T-cell (primary cell): Measurements from ENCODE around the gene ZCCHC2. TPM values are rescaled to one million over a fixed set of nuclear protein-coding genes. Genes with fewer than 3 reads are reported as not detected.

Experiments
- ATAC-seq, 4 experiments: fragments of 200-7000 bp in 3 of 4; fragments of 150-1000 bp in 1 of 4; cut with Tn5 transposase; replicated peaks in 1 of 4; 1 replicate in 3 of 4; 2 replicates in 1 of 4; pipeline ENCODE4 v1.10.0; 2021; ENCODE audit warnings: moderate library complexity in 3 of 4, mild to moderate bottlenecking in 2 of 4, moderate number of reproducible peaks in 1 of 4
- CTCF ChIA-PET, 2 donors: fragments of 300-600 bp; sonication (Branson Sonifier 250); formaldehyde crosslinking; loops; one replicate each; lab custom pipeline; 2022; ENCODE audit warnings: antibody characterized with exemption in 2 of 2; lab: Charles Lee
- POLR2A ChIA-PET, 2 donors: fragments of 300-600 bp; sonication (Branson Sonifier 250); formaldehyde crosslinking; loops; one replicate each; lab custom pipeline; 2022; ENCODE audit warnings: antibody characterized with exemption in 2 of 2; lab: Charles Lee
- DNase-seq, 35 experiments: peaks; one replicate each; pipeline versions ENCODE4 v3.0.0 to v3.0.0-alpha.2; 2013 to 2023
- H3K27ac ChIP-seq: one replicate; pipeline ENCODE4 v1.5.1; 2013; ENCODE audit warnings: low read length
- H3K27me3 ChIP-seq, 2 experiments: replicated peaks in 1 of 2; 1 replicate in 1 of 2; 2 replicates in 1 of 2; pipeline versions ENCODE4 v1.6.1 to v1.7.0; 2013; ENCODE audit warnings: low read length in 1 of 2, mixed read lengths in 1 of 2; ENCODE audit not compliant: control insufficient read depth in 2 of 2, insufficient read depth in 2 of 2; ENCODE audit errors: extremely low read depth in 1 of 2
- H3K36me3 ChIP-seq, 2 donors: 1 replicate in 1 of 2; 2 replicates in 1 of 2; pipeline versions ENCODE4 v1.6.1 to v1.7.0; 2013; ENCODE audit warnings: low read length in 1 of 2; ENCODE audit not compliant: control insufficient read depth in 2 of 2, insufficient read depth in 1 of 2; ENCODE audit errors: extremely low read depth in 1 of 2
- H3K4me1 ChIP-seq, 2 experiments: 1 replicate in 1 of 2; 2 replicates in 1 of 2; pipeline versions ENCODE4 v1.6.1 to v1.7.0; 2013; ENCODE audit warnings: low read length in 2 of 2, mixed read lengths in 1 of 2; ENCODE audit not compliant: insufficient read depth in 2 of 2, control insufficient read depth in 1 of 2; ENCODE audit errors: extremely low read depth in 1 of 2
- H3K4me3 ChIP-seq, 2 donors: 1 replicate in 1 of 2; 2 replicates in 1 of 2; pipeline versions ENCODE4 v1.5.1 to v1.7.0; 2013; ENCODE audit warnings: mild to moderate bottlenecking in 2 of 2, low read length in 1 of 2, moderate library complexity in 1 of 2; ENCODE audit not compliant: control insufficient read depth in 1 of 2; ENCODE audit errors: extremely low read depth in 1 of 2
- H3K9me3 ChIP-seq: 2 replicates; pipeline ENCODE4 v1.7.0; 2013
- H3K27ac Mint-ChIP-seq, 2 donors: one replicate each; pipeline ENCODE4 v1.8.0; 2020 to 2021; ENCODE audit warnings: mild to moderate bottlenecking in 2 of 2, mixed read lengths in 2 of 2
- H3K27me3 Mint-ChIP-seq, 2 donors: one replicate each; pipeline ENCODE4 v1.8.0; 2021 to 2022; ENCODE audit warnings: mixed read lengths in 2 of 2
- H3K36me3 Mint-ChIP-seq: one replicate; pipeline ENCODE4 v1.8.0; 2021; ENCODE audit warnings: mixed read lengths
- H3K4me1 Mint-ChIP-seq, 3 donors: one replicate each; pipeline ENCODE4 v1.8.0; 2020 to 2022; ENCODE audit warnings: mixed read lengths in 3 of 3, mild to moderate bottlenecking in 1 of 3
- H3K4me3 Mint-ChIP-seq, 3 donors: one replicate each; pipeline ENCODE4 v1.8.0; 2020 to 2022; ENCODE audit warnings: mild to moderate bottlenecking in 3 of 3, mixed read lengths in 3 of 3, moderate library complexity in 3 of 3
- H3K9me3 Mint-ChIP-seq, 3 donors: one replicate each; pipeline ENCODE4 v1.8.0; 2020 to 2022; ENCODE audit warnings: mixed read lengths in 3 of 3
- WGBS: methylation state at CpG from one replicate; pipeline ENCODE4 v1.1.5; 2013; ENCODE audit warnings: missing lambda C conversion rate; ENCODE audit not compliant: insufficient coverage; 5-methylcytosine and 5-hydroxymethylcytosine counted together
- total RNA-seq, 35 experiments: library from RNA in 6 of 35; stranded (reverse) in 6 of 35; fragments of 120-200 nt in 1 of 35; gene quantifications; one replicate each; pipeline versions ENCODE4 v1.2.1 to v1.2.4 and lab custom pipeline; 2013 to 2026

The ZCCHC2 gene
- total RNA-seq, 5 donors from 2014 or later (not counting 1 experiment from before 2014, with no cell fraction given) = 46.1 to 88.0 (median 52.2) TPM

GRCh38 chr18:62588217-62588616, 65.4 kb downstream of the ZCCHC2 start:
- ChIA-PET CTCF (interaction anchor here in 1 of 2 donors (0.6 to 1.0 kb wide), 2 partner anchors 10 to 233 kb away, joined by 3 to 6 read pairs; no protein-coding TSS in a partner anchor), POLR2A (interaction anchor here in 1 of 2 donors (0.6 kb wide), 1 partner anchor 12 kb away, joined by 3 read pairs; no protein-coding TSS in a partner anchor)
- ATAC-seq (no peak), DNase-seq (no peak)
- H3K27me3 Mint-ChIP-seq = no peaks in the 10 kb centered on the region
- peaks cover 0 to 4% (median 0%) of the 10 kb centered on the region in 3 donors for H3K9me3 Mint-ChIP-seq
- 70% methylated on average over 2 of the region's 3 CpGs for WGBS
- no peaks in the 10 kb centered on the region for H3K9me3 ChIP-seq
- no peak overlapping the region for H3K4me3 Mint-ChIP-seq
- peaks cover 3% of the 10 kb centered on the region for H3K36me3 Mint-ChIP-seq
- no peak overlapping the region for H3K27ac Mint-ChIP-seq
- no peaks in the 10 kb centered on the region for H3K36me3 ChIP-seq
- H3K4me1 Mint-ChIP-seq = peaks cover 23 to 37% (median 32%) of the 10 kb centered on the region in 3 donors
- H3K4me3 ChIP-seq = no peak overlapping the region
- no peaks in the 10 kb centered on the region for H3K27me3 ChIP-seq
- H3K4me1 ChIP-seq = peaks cover 9 to 27% of the 10 kb centered on the region in 2 experiments
- H3K27ac ChIP-seq = no peak overlapping the region

GRCh38 chr18:62590799-62591590, 68.2 kb downstream of the ZCCHC2 start:
- 56% methylated on average over 4 of the region's 15 CpGs for WGBS
- H3K4me1 ChIP-seq = peaks cover 0 to 5% of the 10 kb centered on the region in 2 experiments
- Mint-ChIP-seq H3K27me3 (peaks cover 0 to 6% of the 10 kb centered on the region in 2 donors), H3K4me3 (no peak overlapping the region), H3K9me3 (peaks cover 0 to 4% (median 0%) of the 10 kb centered on the region in 3 donors), H3K36me3 (peaks cover 3% of the 10 kb centered on the region), H3K4me1 (peaks cover 4 to 9% (median 5%) of the 10 kb centered on the region in 3 donors), H3K27ac (no peak overlapping the region)
- no peaks in the 10 kb centered on the region for H3K36me3 ChIP-seq
- POLR2A ChIA-PET = interaction anchor here in 1 of 2 donors (0.6 kb wide), 1 partner anchor 78 kb away, joined by 4 read pairs; no protein-coding TSS in a partner anchor
- ATAC-seq = no peak
- H3K4me3 ChIP-seq = no peak overlapping the region
- H3K27ac ChIP-seq = no peak overlapping the region
- no peak for DNase-seq
- H3K27me3 ChIP-seq = peaks cover 0 to 12% of the 10 kb centered on the region in 2 experiments
- CTCF ChIA-PET = interaction anchor here in 1 of 2 donors (0.6 kb wide), 1 partner anchor 22 kb away, joined by 3 read pairs; no protein-coding TSS in a partner anchor
- H3K9me3 ChIP-seq = no peaks in the 10 kb centered on the region

GRCh38 chr18:62596145-62597005, 73.5 kb downstream of the ZCCHC2 start:
- peaks cover 0 to 4% (median 0%) of the 10 kb centered on the region in 3 donors for H3K9me3 Mint-ChIP-seq
- ChIA-PET POLR2A (no interaction called here), CTCF (no interaction called here)
- no peaks in the 10 kb centered on the region for H3K36me3 Mint-ChIP-seq
- H3K27me3 ChIP-seq = peaks cover 0 to 47% of the 10 kb centered on the region in 2 experiments
- no peak for ATAC-seq
- H3K4me3 ChIP-seq = peak overlapping the region in 1 of 2 donors; percentile 44
- WGBS = 5% methylated on average over 75 of the region's 90 CpGs
- no peak overlapping the region for H3K27ac Mint-ChIP-seq
- no peaks in the 10 kb centered on the region for H3K9me3 ChIP-seq
- peaks cover 36 to 51% of the 10 kb centered on the region in 2 donors for H3K27me3 Mint-ChIP-seq
- no peak for DNase-seq
- H3K36me3 ChIP-seq = no peaks in the 10 kb centered on the region
- H3K4me1 Mint-ChIP-seq = peaks cover 5 to 7% (median 7%) of the 10 kb centered on the region in 3 donors
- no peak overlapping the region for H3K27ac ChIP-seq
- peak overlapping the region in 1 of 3 donors; percentile 40 for H3K4me3 Mint-ChIP-seq
- peaks cover 0 to 16% of the 10 kb centered on the region in 2 experiments for H3K4me1 ChIP-seq

GRCh38 chr18:62601871-62602270, 79.0 kb downstream of the ZCCHC2 start:
- peaks cover 0 to 6% of the 10 kb centered on the region in 2 experiments for H3K4me1 ChIP-seq
- no peaks in the 10 kb centered on the region for H3K9me3 ChIP-seq
- no peak overlapping the region for H3K4me3 ChIP-seq
- H3K27ac ChIP-seq = no peak overlapping the region
- POLR2A ChIA-PET = no interaction called here
- no peaks in the 10 kb centered on the region for H3K36me3 Mint-ChIP-seq
- H3K4me3 Mint-ChIP-seq = no peak overlapping the region
- DNase-seq (no peak), ATAC-seq (no peak)
- no peak overlapping the region for H3K27ac Mint-ChIP-seq
- 81% methylated on average over 8 of the region's 8 CpGs for WGBS
- peaks cover 5 to 6% (median 5%) of the 10 kb centered on the region in 3 donors for H3K4me1 Mint-ChIP-seq
- H3K27me3 Mint-ChIP-seq = peaks cover 49 to 60% of the 10 kb centered on the region in 2 donors
- CTCF ChIA-PET = no interaction called here
- no peaks in the 10 kb centered on the region for H3K9me3 Mint-ChIP-seq
- H3K36me3 ChIP-seq = no peaks in the 10 kb centered on the region
- H3K27me3 ChIP-seq = peaks cover 0 to 47% of the 10 kb centered on the region in 2 experiments

- Mint-ChIP-seq H3K4me1 (no peaks in the 10 kb centered on the region), H3K27ac (no peak overlapping the region), H3K9me3 (no peaks in the 10 kb centered on the region), H3K4me3 (no peak overlapping the region), H3K36me3 (no peaks in the 10 kb centered on the region), H3K27me3 (peaks cover 42 to 53% of the 10 kb centered on the region in 2 donors)
- Histone ChIP-seq H3K4me1 (no peaks in the 10 kb centered on the region), H3K27me3 (peaks cover 0 to 39% of the 10 kb centered on the region in 2 experiments), H3K4me3 (no peak overlapping the region), H3K9me3 (no peaks in the 10 kb centered on the region), H3K27ac (no peak overlapping the region), H3K36me3 (no peaks in the 10 kb centered on the region)
- ATAC-seq = no peak
- CTCF ChIA-PET = no interaction called here
- WGBS = 90% methylated on average over 8 of the region's 8 CpGs
- DNase-seq = no peak
- POLR2A ChIA-PET = no interaction called here
These were observed 79.9 kb downstream of the ZCCHC2 start for GRCh38 chr18:62602706-62603105.

GRCh38 chr18:62603211-62603610, 80.4 kb downstream of the ZCCHC2 start:
- Histone ChIP-seq H3K4me1 (no peaks in the 10 kb centered on the region), H3K9me3 (no peaks in the 10 kb centered on the region), H3K27ac (no peak overlapping the region), H3K4me3 (no peak overlapping the region), H3K36me3 (no peaks in the 10 kb centered on the region), H3K27me3 (peaks cover 0 to 34% of the 10 kb centered on the region in 2 experiments)
- ChIA-PET POLR2A (no interaction called here), CTCF (no interaction called here)
- no peak overlapping the region for H3K27ac Mint-ChIP-seq
- no peak overlapping the region for H3K4me3 Mint-ChIP-seq
- no peak for ATAC-seq
- H3K36me3 Mint-ChIP-seq = no peaks in the 10 kb centered on the region
- no peak for DNase-seq
- peaks cover 42 to 48% of the 10 kb centered on the region in 2 donors for H3K27me3 Mint-ChIP-seq
- WGBS = 61% methylated on average over 6 of the region's 6 CpGs
- no peaks in the 10 kb centered on the region for H3K4me1 Mint-ChIP-seq
- H3K9me3 Mint-ChIP-seq = no peaks in the 10 kb centered on the region
